GM12865 (cell line): ENCODE results near the gene ARID5B.
A peak's percentile ranks its signal among the peaks of the same experiment; 100 is the strongest.

Experiments
- DNase-seq: peaks from one replicate; pipeline ENCODE4 v3.0.0; 2010; ENCODE audit warnings: low read depth
- H3K4me3 ChIP-seq: 2 replicates; pipeline ENCODE4 v1.5.1; 2011; ENCODE audit warnings: mild to moderate bottlenecking, low read depth, low read length, control low read depth
- CTCF ChIP-seq: IDR thresholded peaks from 2 replicates; pipeline ENCODE4 v1.5.1; 2011; ENCODE audit warnings: low read length, control low read depth, low read depth, inconsistent platforms; ENCODE audit not compliant: insufficient read depth; ENCODE audit errors: missing control alignments

Gene ARID5B

GRCh38 chr10:61985715-61986114 lies 84.2 kb downstream of the ARID5B start:
- no peak for DNase-seq
- H3K4me3 ChIP-seq = no peak overlapping the region
- no peak for TF ChIP-seq CTCF

GRCh38 chr10:61986382-61986781 lies 84.9 kb downstream of the ARID5B start:
- H3K4me3 ChIP-seq = no peak overlapping the region
- no peak for DNase-seq

GRCh38 chr10:61986788-61987492 lies 85.4 kb downstream of the ARID5B start:
- peak; percentile 39 for DNase-seq
- TF ChIP-seq CTCF = no peak
- peak overlapping the region; percentile 30 for H3K4me3 ChIP-seq

More at GRCh38 chr10:61986382-61986781, 84.9 kb downstream of the ARID5B start:
- TF ChIP-seq CTCF = no peak

GRCh38 chr10:61987537-61987936 lies 86.0 kb downstream of the ARID5B start:
- DNase-seq = peak; percentile 66
- peak overlapping the region; percentile 30 for H3K4me3 ChIP-seq
- no peak for TF ChIP-seq CTCF

- peak overlapping the region; percentile 30 for H3K4me3 ChIP-seq
- DNase-seq = peak; percentile 94
- no peak for TF ChIP-seq CTCF
Observed at GRCh38 chr10:61987951-61988379, 86.5 kb downstream of the ARID5B start.

- no peak overlapping the region for H3K4me3 ChIP-seq
- no peak for DNase-seq
- no peak for TF ChIP-seq CTCF
Observed at GRCh38 chr10:61989995-61990760, 88.7 kb downstream of the ARID5B start.
